Panc1 (cell line): ENCODE data around the gene TMPRSS2.

ENCODE experiments used
- CTCF ChIP-seq: fragments of 450-650 bp; IDR thresholded peaks from 2 replicates; pipeline ENCODE4 v1.5.1; 2017; ENCODE audit warnings: mild to moderate bottlenecking
- POLR2AphosphoS5 ChIP-seq: IDR thresholded peaks from 2 replicates; pipeline ENCODE4 v1.6.1; 2012; ENCODE audit warnings: mild to moderate bottlenecking, low read depth, low read length, moderate library complexity
- REST ChIP-seq, 2 experiments: IDR thresholded peaks; 2 replicates each; pipeline ENCODE4 v1.6.1; 2011 to 2012; ENCODE audit warnings: low read depth in 2 of 2, control low read depth in 1 of 2, low read length in 1 of 2, mild to moderate bottlenecking in 1 of 2, moderate library complexity in 1 of 2; ENCODE audit not compliant: insufficient read depth in 1 of 2
- SIN3A ChIP-seq: IDR thresholded peaks from 2 replicates; pipeline ENCODE4 v1.6.1; 2012; ENCODE audit warnings: low read depth, mild to moderate bottlenecking, low read length, moderate library complexity, borderline replicate concordance; ENCODE audit not compliant: insufficient read depth
- TCF7L2 ChIP-seq: IDR thresholded peaks from 2 replicates; pipeline ENCODE4 v1.6.1; 2011; ENCODE audit warnings: mild to moderate bottlenecking, low read depth, low read length, inconsistent platforms

DNA sequence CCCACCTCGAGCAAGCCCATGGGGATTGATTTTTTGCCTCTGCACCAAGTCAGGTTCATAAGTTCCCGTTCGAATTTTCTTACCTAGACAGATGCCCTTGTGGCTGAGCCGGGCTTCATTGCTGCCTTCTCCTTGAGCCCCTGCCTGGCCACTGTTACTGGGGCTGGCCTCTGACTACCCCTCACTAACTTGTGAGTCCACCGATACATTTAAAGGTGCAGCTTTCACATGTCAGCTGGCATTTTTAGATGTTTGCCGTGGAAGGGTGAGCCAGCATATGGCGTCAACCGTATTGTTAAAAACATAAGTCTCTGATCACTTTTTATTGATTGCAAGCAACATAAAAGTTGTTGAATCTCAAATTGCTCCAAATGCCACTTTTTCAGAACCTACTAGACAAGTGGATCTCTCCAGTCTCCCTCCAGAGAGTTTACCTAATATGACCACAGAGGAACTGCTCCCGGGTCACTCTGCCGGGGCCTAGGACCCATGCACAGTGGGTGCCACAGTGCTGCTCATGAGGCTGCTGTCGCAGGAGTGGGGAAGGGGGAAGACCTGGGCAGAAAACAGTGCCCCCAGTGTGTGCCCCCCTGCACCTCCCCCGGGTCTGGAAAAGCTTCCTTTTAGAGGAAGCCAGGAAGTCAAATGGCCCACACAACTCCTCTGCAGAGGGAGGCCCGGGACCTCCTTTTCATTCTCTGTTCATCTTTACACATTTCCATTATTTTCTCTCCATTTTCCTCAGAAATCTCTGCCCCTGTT lies 63.1 kb downstream of the TMPRSS2 start:
- TF ChIP-seq CTCF (no peak), POLR2AphosphoS5 (no peak), REST (IDR thresholded peaks at IDR 0.05; ENCODE audit: insufficient read depth in 1 of 2, low read depth in 2 of 2, low read length in 1 of 2) (no peak), SIN3A (no peak), TCF7L2 (no peak)
